Naive thymus-derived CD4-positive, alpha-beta T cell (primary cell): ENCODE results near the gene KRT5. TPM values are rescaled to one million over a fixed set of nuclear protein-coding genes. Genes with fewer than 3 reads are reported as not detected.

Source experiments
- ATAC-seq: fragments of 150-1000 bp; cut with Tn5 transposase; 2 replicates; pipeline ENCODE4 v1.10.0; 2021; ENCODE audit warnings: mild to moderate bottlenecking, moderate library complexity
- CTCF ChIA-PET: fragments of 350-600 bp; sonication (Branson Sonifier 250); formaldehyde crosslinking; loops from one replicate; lab custom pipeline; 2021; ENCODE audit warnings: antibody characterized with exemption; lab: Charles Lee
- POLR2A ChIA-PET: fragments of 350-600 bp; sonication (Branson Sonifier 250); formaldehyde crosslinking; loops from one replicate; lab custom pipeline; 2021; ENCODE audit warnings: antibody characterized with exemption, inconsistent platforms; lab: Charles Lee
- DNase-seq, 9 donors: peaks; one replicate each; pipeline versions ENCODE4 v3.0.0 to v3.0.0-alpha.2; 2020 to 2022; ENCODE audit warnings: mixed read lengths in 1 of 9
- H3K27ac ChIP-seq: one replicate; pipeline ENCODE4 v1.7.0; 2013; ENCODE audit warnings: mild to moderate bottlenecking, low read depth, low read length, moderate library complexity
- H3K27me3 ChIP-seq, 2 donors: one replicate each; pipeline ENCODE4 v1.7.0; 2013; ENCODE audit warnings: low read length in 2 of 2, mild to moderate bottlenecking in 2 of 2, moderate library complexity in 2 of 2; ENCODE audit not compliant: control insufficient read depth in 2 of 2, insufficient read depth in 2 of 2
- H3K36me3 ChIP-seq, 3 experiments: 1 replicate in 2 of 3; 2 replicates in 1 of 3; pipeline ENCODE4 v1.7.0; 2013; ENCODE audit warnings: low read length in 3 of 3, mild to moderate bottlenecking in 3 of 3, moderate library complexity in 1 of 3; ENCODE audit not compliant: insufficient read depth in 3 of 3, control insufficient read depth in 2 of 3
- H3K4me1 ChIP-seq, 2 donors: one replicate each; pipeline ENCODE4 v1.7.0; 2013; ENCODE audit warnings: low read length in 2 of 2, mild to moderate bottlenecking in 2 of 2, moderate library complexity in 1 of 2; ENCODE audit not compliant: control insufficient read depth in 2 of 2, insufficient read depth in 2 of 2
- H3K4me3 ChIP-seq: 2 replicates; pipeline ENCODE4 v1.7.0; 2013; ENCODE audit warnings: mild to moderate bottlenecking, low read length
- H3K9me3 ChIP-seq, 3 experiments: 1 replicate in 2 of 3; 2 replicates in 1 of 3; pipeline ENCODE4 v1.7.0; 2013; ENCODE audit warnings: low read length in 3 of 3; ENCODE audit not compliant: control insufficient read depth in 2 of 3
- H3K27ac Mint-ChIP-seq, 9 donors: one replicate each; pipeline ENCODE4 v1.8.0; 2020 to 2022; ENCODE audit warnings: mixed read lengths in 9 of 9, mild to moderate bottlenecking in 8 of 9, moderate library complexity in 5 of 9, inconsistent platforms in 2 of 9
- H3K27me3 Mint-ChIP-seq, 5 donors: one replicate each; pipeline ENCODE4 v1.8.0; 2021 to 2022; ENCODE audit warnings: mixed read lengths in 5 of 5, mild to moderate bottlenecking in 1 of 5
- H3K36me3 Mint-ChIP-seq, 5 donors: one replicate each; pipeline ENCODE4 v1.8.0; 2020 to 2022; ENCODE audit warnings: mixed read lengths in 5 of 5, mild to moderate bottlenecking in 3 of 5, inconsistent platforms in 1 of 5
- H3K4me1 Mint-ChIP-seq, 7 donors: one replicate each; pipeline ENCODE4 v1.8.0; 2020 to 2022; ENCODE audit warnings: mixed read lengths in 7 of 7, mild to moderate bottlenecking in 3 of 7, inconsistent platforms in 1 of 7
- H3K4me3 Mint-ChIP-seq, 10 donors: one replicate each; pipeline ENCODE4 v1.8.0; 2020 to 2022; ENCODE audit warnings: mild to moderate bottlenecking in 10 of 10, mixed read lengths in 10 of 10, moderate library complexity in 6 of 10, inconsistent platforms in 2 of 10
- H3K9me3 Mint-ChIP-seq, 11 donors: one replicate each; pipeline ENCODE4 v1.8.0; 2020 to 2022; ENCODE audit warnings: mixed read lengths in 11 of 11, mild to moderate bottlenecking in 4 of 11, inconsistent platforms in 1 of 11, moderate library complexity in 1 of 11
- intact Hi-C, 2 donors: fragments of 100-400 bp; cut with micrococcal nuclease; formaldehyde crosslinking; loops; one replicate each; pipeline ENCODE4 v1.15.1; 2023
- polyA plus RNA-seq, 2 donors: library from polyadenylated mRNA; unstranded; fragments of 300-500 nt; fragmentation: Illumina TruSeq; gene quantifications; one replicate each; pipeline ENCODE4 v1.2.3, GENCODE V29; 2021
- total RNA-seq, 6 experiments: library from RNA in 5 of 6; stranded (reverse) in 5 of 6; gene quantifications; 1 replicate in 5 of 6; 2 replicates in 1 of 6; pipeline ENCODE4 v1.2.3 and lab custom pipeline; 2021 to 2026

Gene KRT5
- total and polyA plus RNA-seq, 7 experiments from 2014 or later: 0.24 TPM; not detected in 6

DNA sequence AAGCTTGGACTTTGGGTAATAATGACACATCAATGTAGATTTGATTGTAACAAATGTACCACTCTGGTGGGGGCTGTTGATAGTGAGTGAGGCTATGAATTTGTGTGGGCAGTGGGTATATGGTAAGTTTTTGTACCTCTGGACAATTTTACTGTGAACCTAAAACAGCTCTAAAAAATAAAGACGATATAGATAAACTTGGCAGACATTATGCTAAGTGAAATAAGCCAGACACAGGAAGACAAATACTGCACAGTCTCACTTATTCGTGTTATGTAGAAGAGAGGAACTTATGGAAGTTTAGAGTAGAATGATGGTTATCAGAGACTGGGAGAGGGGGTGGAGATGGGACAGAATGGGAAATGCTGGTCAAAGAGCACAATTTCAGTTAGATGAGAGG, 55.3 kb downstream of the KRT5 start:
- H3K36me3 ChIP-seq: no peaks in the 10 kb centered on the region
- H3K9me3 ChIP-seq: no peaks in the 10 kb centered on the region
- Mint-ChIP-seq H3K27ac (no peak overlapping the region), H3K4me1 (no peaks in the 10 kb centered on the region), H3K9me3 (no peaks in the 10 kb centered on the region), H3K4me3 (no peak overlapping the region), H3K27me3 (peaks cover 13 to 40% (median 22%) of the 10 kb centered on the region in 5 donors), H3K36me3 (no peaks in the 10 kb centered on the region)
- H3K27ac ChIP-seq: no peak overlapping the region
- ChIA-PET CTCF (no interaction called here), POLR2A (no interaction called here)
- ATAC-seq: no peak
- no peaks in the 10 kb centered on the region for H3K4me1 ChIP-seq
- intact Hi-C loops: no loop called here
- no peaks in the 10 kb centered on the region for H3K27me3 ChIP-seq
- no peak overlapping the region for H3K4me3 ChIP-seq
- no peak for DNase-seq

Other genes with a start within 250 kb of the KRT5 start
- 1 to 10 TPM in 1 of 5 experiments, under 1 TPM in 1, not detected in 3; 0.13 to 1.5 TPM for gene KRT86, start 245.7 kb downstream of the KRT5 start, total RNA-seq
- gene KRT86, start 245.7 kb downstream of the KRT5 start, polyA plus RNA-seq: not detected
- gene KRT81, start 228.9 kb downstream of the KRT5 start, total RNA-seq: under 1 TPM in 2 of 5 experiments, not detected in 3; 0.15 to 0.21 TPM
- gene KRT81, start 228.9 kb downstream of the KRT5 start, polyA plus RNA-seq: not detected
- not detected for gene KRT83, start 199.0 kb downstream of the KRT5 start, total RNA-seq
- not detected for gene KRT83, start 199.0 kb downstream of the KRT5 start, polyA plus RNA-seq
- gene KRT85, start 152.9 kb downstream of the KRT5 start, total RNA-seq: not detected
- gene KRT85, start 152.9 kb downstream of the KRT5 start, polyA plus RNA-seq: not detected
- not detected for gene KRT84, start 134.7 kb downstream of the KRT5 start, total RNA-seq
- gene KRT84, start 134.7 kb downstream of the KRT5 start, polyA plus RNA-seq: not detected
- not detected for gene KRT82, start 114.1 kb downstream of the KRT5 start, total RNA-seq
- gene KRT82, start 114.1 kb downstream of the KRT5 start, polyA plus RNA-seq: not detected
- gene KRT75, start 86.0 kb downstream of the KRT5 start, total RNA-seq: not detected
- gene KRT75, start 86.0 kb downstream of the KRT5 start, polyA plus RNA-seq: not detected
- not detected for gene KRT6B, start 68.2 kb downstream of the KRT5 start, total RNA-seq
- not detected for gene KRT6B, start 68.2 kb downstream of the KRT5 start, polyA plus RNA-seq
- not detected for gene KRT6C, start 46.6 kb downstream of the KRT5 start, total RNA-seq
- gene KRT6C, start 46.6 kb downstream of the KRT5 start, polyA plus RNA-seq: not detected
- gene KRT6A, start 27.1 kb downstream of the KRT5 start, total RNA-seq: not detected
- not detected for gene KRT6A, start 27.1 kb downstream of the KRT5 start, polyA plus RNA-seq
- gene KRT71, start 32.8 kb upstream of the KRT5 start, total RNA-seq: not detected
- gene KRT71, start 32.8 kb upstream of the KRT5 start, polyA plus RNA-seq: not detected
- gene KRT74, start 53.4 kb upstream of the KRT5 start, total RNA-seq: 1 to 10 TPM in 2 of 5 experiments, under 1 TPM in 2, not detected in 1; 0.12 to 1.2 (median 0.90) TPM
- gene KRT74, start 53.4 kb upstream of the KRT5 start, polyA plus RNA-seq: not detected
- gene KRT72, start 81.1 kb upstream of the KRT5 start, total RNA-seq: 100 to 1,000 TPM in 3 of 5 experiments, 10 to 100 TPM in 1, 1 to 10 TPM in 1; 2.1 to 149 (median 104) TPM
- gene KRT72, start 81.1 kb upstream of the KRT5 start, polyA plus RNA-seq: under 1 TPM in 1 of 2 donors, not detected in 1; 0.71 TPM
- 10 to 100 TPM in 4 of 5 experiments, 1 to 10 TPM in 1; 1.0 to 96.4 (median 65.6) TPM for gene KRT73, start 98.2 kb upstream of the KRT5 start, total RNA-seq
- 10 to 100 TPM in 1 of 2 donors, 1 to 10 TPM in 1; 6.2 to 11.1 TPM for gene KRT73, start 98.2 kb upstream of the KRT5 start, polyA plus RNA-seq
- gene KRT2, start 131.8 kb upstream of the KRT5 start, total RNA-seq: 1 to 10 TPM in 3 of 5 experiments, under 1 TPM in 1, not detected in 1; 0.29 to 2.3 (median 2.0) TPM
- 1 to 10 TPM; 2.4 to 4.7 TPM for gene KRT2, start 131.8 kb upstream of the KRT5 start, polyA plus RNA-seq
- 1 to 10 TPM in 2 of 5 experiments, under 1 TPM in 1, not detected in 2; 0.27 to 5.6 (median 2.3) TPM for gene KRT1, start 160.0 kb upstream of the KRT5 start, total RNA-seq
- 1 to 10 TPM; 5.2 to 9.4 TPM for gene KRT1, start 160.0 kb upstream of the KRT5 start, polyA plus RNA-seq
- gene KRT77, start 183.1 kb upstream of the KRT5 start, total RNA-seq: under 1 TPM in 2 of 5 experiments, not detected in 3; 0.11 to 0.13 TPM
- gene KRT77, start 183.1 kb upstream of the KRT5 start, polyA plus RNA-seq: under 1 TPM; 0.08 to 0.10 TPM